Ishikawa (cell line): Measurements from ENCODE around the gene LY86.

Experiments used
- CEBPB ChIP-seq: IDR thresholded peaks from 2 replicates; pipeline ENCODE4 v1.6.1; 2012
- CREB1 ChIP-seq: IDR thresholded peaks from 2 replicates; pipeline ENCODE4 v1.6.1; 2012; ENCODE audit warnings: low read depth
- EGR1 ChIP-seq: IDR thresholded peaks from 2 replicates; pipeline ENCODE4 v1.6.1; 2012
- EP300 ChIP-seq: IDR thresholded peaks from 2 replicates; pipeline ENCODE4 v1.6.1; 2012; ENCODE audit warnings: borderline replicate concordance
- FOXM1 ChIP-seq: IDR thresholded peaks from 2 replicates; pipeline ENCODE4 v1.6.1; 2012; ENCODE audit warnings: low read depth, borderline replicate concordance
- MAX ChIP-seq: IDR thresholded peaks from 2 replicates; pipeline ENCODE4 v1.6.1; 2012
- NFIC ChIP-seq: IDR thresholded peaks from 2 replicates; pipeline ENCODE4 v1.6.1; 2012
- RAD21 ChIP-seq: IDR thresholded peaks from 2 replicates; pipeline ENCODE4 v1.6.1; 2012; ENCODE audit warnings: low read depth
- REST ChIP-seq: IDR thresholded peaks from 2 replicates; pipeline ENCODE4 v1.6.1; 2012; ENCODE audit warnings: low read depth, mild to moderate bottlenecking
- TAF1 ChIP-seq: IDR thresholded peaks from 2 replicates; pipeline ENCODE4 v1.6.1; 2012; ENCODE audit warnings: low read depth, mild to moderate bottlenecking
- TCF12 ChIP-seq: IDR thresholded peaks from 2 replicates; pipeline ENCODE4 v1.6.1; 2012; ENCODE audit warnings: low read depth
- TEAD4 ChIP-seq: IDR thresholded peaks from 2 replicates; pipeline ENCODE4 v1.6.1; 2012
- USF1 ChIP-seq: IDR thresholded peaks from 2 replicates; pipeline ENCODE4 v1.6.1; 2012
- YY1 ChIP-seq: IDR thresholded peaks from 2 replicates; pipeline ENCODE4 v1.6.1; 2012; ENCODE audit warnings: low read depth
- ZBTB7A ChIP-seq: IDR thresholded peaks from 2 replicates; pipeline ENCODE4 v1.6.1; 2012; ENCODE audit warnings: low read depth

LY86 gene

DNA sequence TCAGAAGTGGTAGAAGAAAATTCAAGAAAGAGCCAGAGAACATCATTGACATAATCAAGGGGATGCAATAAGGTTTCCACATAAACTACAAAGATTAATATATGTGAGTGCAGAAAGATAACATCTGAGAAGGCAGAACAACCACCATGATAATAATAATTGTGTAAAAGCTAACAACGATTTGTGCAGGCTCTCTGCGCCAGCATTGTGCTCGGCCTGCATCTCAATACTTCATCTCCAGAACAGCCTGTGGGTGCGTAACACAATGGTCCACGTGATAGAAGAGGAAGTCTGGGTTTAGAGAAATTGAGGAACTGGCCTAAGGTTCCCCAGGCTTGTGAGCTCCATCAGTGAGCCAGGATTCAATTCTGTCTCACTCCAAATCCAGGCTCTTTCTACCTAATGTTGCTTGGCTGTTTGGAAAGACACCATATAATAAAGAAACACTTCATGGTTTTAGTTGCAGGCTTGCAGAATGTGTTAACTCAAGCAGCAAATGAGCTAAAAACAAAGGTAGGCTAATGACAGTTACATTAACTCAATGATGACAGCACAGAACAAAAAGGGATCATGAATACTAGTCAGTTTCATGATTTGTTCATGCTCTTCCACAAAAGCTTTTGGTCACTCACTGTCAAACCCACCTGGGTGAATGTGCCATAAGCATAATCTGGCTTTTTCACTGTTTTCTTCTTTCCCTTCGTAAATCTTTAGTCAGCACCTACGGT lies 71.2 kb downstream of the LY86 start:
- no peak for TF ChIP-seq CEBPB
- no peak for TF ChIP-seq EP300
- TF ChIP-seq TEAD4: no peak
- TF ChIP-seq FOXM1: no peak
- TF ChIP-seq TCF12: no peak

GRCh38 chr6:6660339-6661045 lies 72.0 kb downstream of the LY86 start:
- TF ChIP-seq TEAD4: no peak

DNA sequence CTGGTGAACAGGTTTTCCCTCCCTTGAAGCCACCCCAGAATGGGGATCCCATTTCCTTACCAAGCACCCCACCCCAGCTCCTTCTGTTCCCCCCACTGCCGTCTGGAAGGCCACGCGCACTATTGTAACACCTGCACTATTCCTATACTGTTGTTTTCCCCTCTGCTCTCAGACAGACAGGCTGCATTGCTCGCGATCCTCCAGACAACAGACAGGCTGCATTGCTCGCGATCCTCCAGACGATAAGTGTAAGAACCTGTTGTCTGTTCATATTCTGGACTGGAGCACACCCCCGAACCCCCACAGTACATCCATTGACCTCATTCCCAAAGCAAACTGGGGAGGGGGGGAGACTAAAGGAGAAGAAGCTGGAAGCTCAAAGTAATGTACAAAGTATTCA lies 72.7 kb downstream of the LY86 start:
- TF ChIP-seq USF1 (no peak), TCF12 (no peak), EP300 (no peak), CREB1 (no peak), TAF1 (no peak), MAX (no peak), RAD21 (no peak), YY1 (no peak), ZBTB7A (no peak)

GRCh38 chr6:6661684-6662083 lies 73.2 kb downstream of the LY86 start:
- TF ChIP-seq FOXM1 (no peak), RAD21 (no peak), CEBPB (peak; percentile 85), MAX (peak; percentile 26; the same call in 1 of the 2 replicates), EGR1 (no peak), NFIC (peak; percentile 85), TCF12 (no peak), TEAD4 (no peak), YY1 (no peak), EP300 (no peak), REST (no peak), CREB1 (no peak), USF1 (no peak), ZBTB7A (no peak), TAF1 (no peak)

DNA sequence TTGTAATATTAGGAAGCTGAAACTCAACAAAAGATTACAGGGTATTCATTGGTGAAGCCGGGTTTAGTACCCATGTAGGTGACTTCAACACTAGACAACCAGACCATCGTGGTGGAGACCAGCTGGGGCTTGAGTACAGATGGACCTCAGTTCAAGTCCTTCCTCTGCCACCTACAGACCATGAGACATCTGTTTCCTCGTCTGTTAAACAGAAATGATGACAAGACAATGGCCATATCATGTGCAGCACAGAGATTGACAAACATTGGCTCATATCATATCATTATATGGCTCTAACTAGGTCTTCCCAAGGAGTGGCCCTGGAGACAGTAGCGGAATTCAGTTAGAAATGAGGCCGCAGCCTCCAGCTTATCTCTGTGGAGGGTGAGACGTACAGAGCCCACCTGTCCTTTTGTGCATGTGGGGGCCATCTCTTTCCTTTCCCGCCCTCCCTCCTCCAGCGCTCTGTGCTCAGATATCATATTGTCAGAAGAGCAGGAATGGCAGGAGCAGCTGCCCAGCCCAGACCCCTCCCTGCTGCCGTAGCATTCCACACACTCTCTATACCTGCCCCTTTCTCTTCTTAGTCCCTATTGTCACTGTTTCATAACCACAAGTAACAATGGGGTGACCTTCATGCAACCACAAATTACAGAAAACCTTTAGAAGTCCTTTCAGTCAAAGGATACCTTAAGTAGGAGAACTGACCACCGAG lies 75.1 kb downstream of the LY86 start:
- no peak for TF ChIP-seq TCF12
- no peak for TF ChIP-seq USF1
- TF ChIP-seq CEBPB: no peak
- no peak for TF ChIP-seq MAX
- TF ChIP-seq TEAD4: no peak
- no peak for TF ChIP-seq REST
- TF ChIP-seq NFIC: no peak
